ENCODE data around the gene STARD5. TPM values are rescaled to one million over a fixed set of nuclear protein-coding genes. Genes with fewer than 3 reads are reported as not detected.

Gene STARD5
- total RNA-seq, 4 donors from 2014 or later, result 4.9 to 7.1 (median 6.1) TPM

- Histone ChIP-seq H3K27me3 (no peaks in the 10 kb centered on the region), H3K4me1 (peaks cover 0 to 30% (median 6%) of the 10 kb centered on the region in 4 donors), H3K27ac (no peak overlapping the region), H3K9me3 (no peaks in the 10 kb centered on the region), H3K36me3 (no peaks in the 10 kb centered on the region), H3K4me3 (no peak overlapping the region)
- TF ChIP-seq EP300 (IDR thresholded peaks at IDR 0.05), result no peak
- no peak for TF ChIP-seq CTCF (IDR thresholded peaks at IDR 0.05)
- TF ChIP-seq POLR2A (IDR thresholded peaks at IDR 0.05), result no peak
- 81 to 83% methylated on average over 6 of the region's 6 CpGs for WGBS, 2 donors
- no peak for DNase-seq (ENCODE audit: low spot score in 2 of 2)
Measured at GRCh38 chr15:81261172-81261811, 62.6 kb downstream of the STARD5 start.

- Histone ChIP-seq H3K27ac (no peak overlapping the region), H3K4me1 (peaks cover 0 to 26% (median under 1%) of the 10 kb centered on the region in 4 donors), H3K27me3 (no peaks in the 10 kb centered on the region), H3K4me3 (no peak overlapping the region), H3K36me3 (no peaks in the 10 kb centered on the region), H3K9me3 (no peaks in the 10 kb centered on the region)
- TF ChIP-seq EP300 (IDR thresholded peaks at IDR 0.05), result no peak
- WGBS, 2 donors, result 68 to 70% methylated on average over 4 of the region's 4 CpGs
- DNase-seq (ENCODE audit: low spot score in 2 of 2), result no peak
Measured at GRCh38 chr15:81259760-81260298, 64.1 kb downstream of the STARD5 start.

Other genes with a start within 250 kb of the STARD5 start
- under 1 TPM in 3 of 4 donors, not detected in 1; 0.39 to 0.90 (median 0.63) TPM for gene CFAP161, start 189.9 kb downstream of the STARD5 start, total RNA-seq
- gene IL16, start 127.3 kb downstream of the STARD5 start, total RNA-seq, result 10 to 100 TPM; 69.3 to 80.2 (median 75.1) TPM
- gene TMC3, start 50.1 kb upstream of the STARD5 start, total RNA-seq, result not detected

Data from tibial nerve (tissue), 4 donors.